Suprapubic skin (tissue), 4 donors: ENCODE results near the gene SPAG7. TPM values are rescaled to one million over a fixed set of nuclear protein-coding genes. Genes with fewer than 3 reads are reported as not detected.

Experiments
- DNase-seq, 2 donors: peaks; one replicate each; pipeline ENCODE4 v3.0.0-alpha.2; 2019; ENCODE audit warnings: low spot score in 2 of 2
- H3K27ac ChIP-seq: fragments of 200-600 bp; sonication (generic); one replicate; pipeline ENCODE4 v1.5.1; 2019
- H3K27me3 ChIP-seq: fragments of 200-600 bp; sonication (generic); one replicate; pipeline ENCODE4 v1.5.1; 2019
- H3K36me3 ChIP-seq: fragments of 200-600 bp; sonication (generic); one replicate; pipeline ENCODE4 v1.5.1; 2019
- H3K4me1 ChIP-seq: fragments of 200-600 bp; sonication (generic); one replicate; pipeline ENCODE4 v1.5.1; 2019
- H3K4me3 ChIP-seq: fragments of 200-600 bp; sonication (generic); one replicate; pipeline ENCODE4 v1.5.1; 2019; ENCODE audit warnings: mild to moderate bottlenecking
- H3K9me3 ChIP-seq: fragments of 200-600 bp; sonication (generic); one replicate; pipeline ENCODE4 v1.5.1; 2019
- EP300 ChIP-seq: sonication (generic); formaldehyde crosslinking; IDR thresholded peaks from one replicate; pipeline ENCODE4 v1.6.1; 2017; ENCODE audit warnings: antibody characterized with exemption
- POLR2A ChIP-seq, 2 donors: fragments of 450-650 bp; IDR thresholded peaks; one replicate each; pipeline ENCODE4 v1.6.1; 2017; ENCODE audit warnings: antibody characterized with exemption in 2 of 2, mild to moderate bottlenecking in 2 of 2, moderate library complexity in 2 of 2
- POLR2AphosphoS5 ChIP-seq, 3 donors: sonication (generic); formaldehyde crosslinking; IDR thresholded peaks; one replicate each; pipeline ENCODE4 v1.6.1; 2017; ENCODE audit warnings: antibody characterized with exemption in 3 of 3
- WGBS: methylation state at CpG from one replicate; pipeline ENCODE4 v1.1.5; 2018; 5-methylcytosine and 5-hydroxymethylcytosine counted together
- total RNA-seq, 4 donors: library from RNA; depleted of rRNA; stranded (reverse); fragments of >200 nt; gene quantifications; one replicate each; pipeline ENCODE4 v1.1.0, GENCODE V29; 2016
- TF ChIP-seq, protein P1 (sequence below), 2 donors: fragments of 200-600 bp in 1 of 2; fragments of 450-650 bp in 1 of 2; sonication (generic) in 1 of 2; IDR thresholded peaks; one replicate each; pipeline ENCODE4 v1.5.1; 2016 to 2019; ENCODE audit warnings: antibody characterized with exemption in 2 of 2, mild to moderate bottlenecking in 1 of 2, moderate library complexity in 1 of 2

Gene SPAG7
- total RNA-seq, 4 donors from 2014 or later, result 30.5 to 52.7 (median 47.1) TPM

DNA sequence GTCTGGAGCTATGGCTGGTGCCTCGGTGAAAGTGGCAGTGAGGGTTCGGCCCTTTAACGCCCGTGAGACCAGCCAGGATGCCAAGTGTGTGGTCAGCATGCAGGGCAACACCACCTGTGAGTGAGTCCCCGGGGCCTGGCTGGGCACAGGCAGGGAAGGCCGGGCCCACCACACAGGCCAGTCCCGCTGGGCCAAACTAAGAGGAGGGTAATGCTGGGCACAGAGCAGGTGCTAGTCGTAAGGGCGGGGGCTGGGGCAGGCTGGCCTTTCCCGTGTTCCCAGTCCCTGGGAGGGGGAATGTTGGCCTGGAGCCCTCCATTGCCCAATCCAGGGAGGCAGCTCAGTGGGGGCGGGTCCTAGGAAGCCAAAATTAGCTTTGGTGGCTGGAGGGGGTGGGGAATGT, 32.6 kb upstream of the SPAG7 start:
- Histone ChIP-seq H3K9me3 (no peaks in the 10 kb centered on the region), H3K27me3 (no peaks in the 10 kb centered on the region), H3K36me3 (peaks cover 44% of the 10 kb centered on the region), H3K27ac (no peak overlapping the region), H3K4me1 (peaks cover 30% of the 10 kb centered on the region), H3K4me3 (peak overlapping the region; percentile 96)
- TF ChIP-seq POLR2A (IDR thresholded peaks at IDR 0.05) (no peak), POLR2AphosphoS5 (IDR thresholded peaks at IDR 0.05) (no peak), EP300 (no peak)
- TF ChIP-seq, protein P1, sequence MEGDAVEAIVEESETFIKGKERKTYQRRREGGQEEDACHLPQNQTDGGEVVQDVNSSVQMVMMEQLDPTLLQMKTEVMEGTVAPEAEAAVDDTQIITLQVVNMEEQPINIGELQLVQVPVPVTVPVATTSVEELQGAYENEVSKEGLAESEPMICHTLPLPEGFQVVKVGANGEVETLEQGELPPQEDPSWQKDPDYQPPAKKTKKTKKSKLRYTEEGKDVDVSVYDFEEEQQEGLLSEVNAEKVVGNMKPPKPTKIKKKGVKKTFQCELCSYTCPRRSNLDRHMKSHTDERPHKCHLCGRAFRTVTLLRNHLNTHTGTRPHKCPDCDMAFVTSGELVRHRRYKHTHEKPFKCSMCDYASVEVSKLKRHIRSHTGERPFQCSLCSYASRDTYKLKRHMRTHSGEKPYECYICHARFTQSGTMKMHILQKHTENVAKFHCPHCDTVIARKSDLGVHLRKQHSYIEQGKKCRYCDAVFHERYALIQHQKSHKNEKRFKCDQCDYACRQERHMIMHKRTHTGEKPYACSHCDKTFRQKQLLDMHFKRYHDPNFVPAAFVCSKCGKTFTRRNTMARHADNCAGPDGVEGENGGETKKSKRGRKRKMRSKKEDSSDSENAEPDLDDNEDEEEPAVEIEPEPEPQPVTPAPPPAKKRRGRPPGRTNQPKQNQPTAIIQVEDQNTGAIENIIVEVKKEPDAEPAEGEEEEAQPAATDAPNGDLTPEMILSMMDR (IDR thresholded peaks at IDR 0.05), result no peak
- 64% methylated on average over 11 of the region's 11 CpGs for WGBS
- peak in 1 of 2 donors; percentile 72 for DNase-seq

GRCh38 chr17:4999430-5000093, 31.9 kb upstream of the SPAG7 start:
- Histone ChIP-seq H3K27ac (no peak overlapping the region), H3K9me3 (no peaks in the 10 kb centered on the region), H3K27me3 (no peaks in the 10 kb centered on the region), H3K4me1 (peaks cover 30% of the 10 kb centered on the region), H3K36me3 (peaks cover 37% of the 10 kb centered on the region), H3K4me3 (peak overlapping the region; percentile 96)
- peak in 1 of 2 donors; percentile 56 for DNase-seq
- WGBS, result 69% methylated on average over 12 of the region's 12 CpGs
- TF ChIP-seq POLR2A (IDR thresholded peaks at IDR 0.05), result no peak
- TF ChIP-seq, protein P1 (IDR thresholded peaks at IDR 0.05), result no peak
- TF ChIP-seq EP300, result no peak
- no peak for TF ChIP-seq POLR2AphosphoS5 (IDR thresholded peaks at IDR 0.05)

GRCh38 chr17:4998732-4999429, 31.3 kb upstream of the SPAG7 start:
- peak overlapping the region; percentile 87 for H3K27ac ChIP-seq
- 6% methylated on average over 14 of the region's 14 CpGs for WGBS
- no peaks in the 10 kb centered on the region for H3K9me3 ChIP-seq
- peaks cover 30% of the 10 kb centered on the region for H3K4me1 ChIP-seq
- H3K27me3 ChIP-seq, result no peaks in the 10 kb centered on the region
- TF ChIP-seq POLR2AphosphoS5 (IDR thresholded peaks at IDR 0.05) (no peak), POLR2A (IDR thresholded peaks at IDR 0.05) (no peak), EP300 (no peak)
- TF ChIP-seq, protein P1 (IDR thresholded peaks at IDR 0.05), result no peak
- H3K4me3 ChIP-seq, result peak overlapping the region; percentile 96
- H3K36me3 ChIP-seq, result peaks cover 30% of the 10 kb centered on the region
- DNase-seq, result peak in 1 of 2 donors; percentile 67

DNA sequence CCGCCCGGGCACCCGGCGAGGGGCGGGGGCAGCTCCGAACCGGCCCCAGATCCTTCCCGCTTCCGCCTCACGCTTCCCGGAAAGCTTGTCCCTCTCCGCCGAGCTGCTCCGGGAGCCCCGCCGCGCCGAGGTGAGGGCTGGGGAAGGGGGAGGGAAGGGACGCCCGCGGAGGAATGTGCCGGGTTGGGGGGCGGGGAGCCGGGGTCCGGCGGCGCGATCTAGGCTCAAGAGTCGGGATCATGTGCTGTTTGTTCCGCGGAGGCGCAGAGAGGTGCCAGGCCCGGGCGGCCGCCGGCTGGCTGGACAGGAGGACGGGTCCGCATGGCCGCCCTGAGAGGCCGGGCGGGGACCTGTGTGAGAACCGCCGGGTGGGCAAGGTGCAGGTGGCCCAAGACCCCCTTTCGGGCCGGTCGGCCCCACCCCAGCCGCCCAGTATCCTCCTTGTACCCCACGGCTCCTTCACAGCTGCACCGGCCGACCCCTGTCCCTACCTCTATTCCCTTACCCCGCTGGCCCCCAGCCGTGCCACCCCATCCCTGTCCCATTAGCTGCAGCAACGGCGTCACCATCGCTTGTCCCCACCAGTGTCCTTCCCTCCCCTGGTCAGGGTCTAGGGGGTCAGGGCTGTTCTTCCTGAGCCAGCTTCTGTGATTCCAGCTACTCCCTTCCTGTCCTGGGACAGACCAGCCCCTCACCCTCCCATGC, 30.6 kb upstream of the SPAG7 start:
- Histone ChIP-seq H3K4me1 (peaks cover 30% of the 10 kb centered on the region), H3K27me3 (no peaks in the 10 kb centered on the region), H3K9me3 (no peaks in the 10 kb centered on the region), H3K4me3 (peak overlapping the region; percentile 96), H3K27ac (peak overlapping the region; percentile 87), H3K36me3 (peaks cover 23% of the 10 kb centered on the region)
- TF ChIP-seq POLR2AphosphoS5 (IDR thresholded peaks at IDR 0.05) (no peak), POLR2A (IDR thresholded peaks at IDR 0.05) (no peak), EP300 (no peak)
- TF ChIP-seq, protein P1 (IDR thresholded peaks at IDR 0.05), result no peak
- peak in 1 of 2 donors; percentile 78 for DNase-seq
- 0% methylated on average over 11 of the region's 55 CpGs for WGBS
